Left colon (tissue), 2 donors: ENCODE data around the gene EHBP1L1. TPM values are rescaled to one million over a fixed set of nuclear protein-coding genes. Genes with fewer than 3 reads are reported as not detected.
A peak's percentile ranks its signal among the peaks of the same experiment; 100 is the strongest.
"Not testable (repeated sequence)": the region's sequence is repeated elsewhere in the genome, so short reads cannot be mapped to it uniquely, and the experiment has no call there.

Experiments
- ATAC-seq: fragments of 200-7000 bp; cut with Tn5 transposase; one replicate; pipeline ENCODE4 v1.9.1; 2020; ENCODE audit warnings: mild to moderate bottlenecking, moderate library complexity
- DNase-seq, 2 donors: peaks; one replicate each; pipeline ENCODE4 v3.0.0-alpha.2; 2020
- intact Hi-C, 2 donors: fragments of 100-400 bp; cut with DNase I in 1 of 2; cut with micrococcal nuclease in 1 of 2; formaldehyde crosslinking; loops; one replicate each; pipeline versions ENCODE4 v1.11.2 to v1.14.0; 2022; cut with DNase I, micrococcal nuclease
- microRNA-seq, 2 donors: library from miRNA; unstranded; fragments of <30 nt; microRNA quantifications; one replicate each; pipeline versions ENCODE4 v1.1.0 to v1.2.0, GENCODE V29; 2020
- total RNA-seq, 2 donors: library from RNA; stranded (reverse); fragmentation: NEBNext Ultra II Directional; extraction: Animal tissue kit (Norgen Biotek cat#: 25700); gene quantifications; one replicate each; pipeline ENCODE4 v1.2.1, GENCODE V29; 2021
- donor health status: DM: no; HTN: no; CAD: no.
- donor health status: DM: yes; HTN: yes; CAD: no.

The EHBP1L1 gene
- total RNA-seq, 2 donors from 2014 or later: 78.7 to 89.7 TPM

GRCh38 chr11:65637032-65637557 is 61.2 kb downstream of the EHBP1L1 start:
- DNase-seq (no peak), ATAC-seq (no peak)
- intact Hi-C loops: no loop called here

- peak; percentile 64 to 77 for DNase-seq
- intact Hi-C loops: no loop called here
Observed at GRCh38 chr11:65637794-65638419, 62.1 kb downstream of the EHBP1L1 start, which contains the start of gene SIPA1. Gene SIPA1, plus strand, starts transcription at chr11:65638101. Its CDS starts 2,821 bp downstream, at chr11:65640922.

GRCh38 chr11:65639228-65639597 is 63.4 kb downstream of the EHBP1L1 start:
- intact Hi-C loops, DNase-seq, ATAC-seq: not testable (repeated sequence)

More at GRCh38 chr11:65637794-65638419, 62.1 kb downstream of the EHBP1L1 start, which contains the start of gene SIPA1:
- ATAC-seq: peak; percentile 89

GRCh38 chr11:65639623-65640482 is 64.0 kb downstream of the EHBP1L1 start:
- intact Hi-C loops: no loop called here
- no peak for ATAC-seq
- DNase-seq: peak in 1 of 2 donors; percentile 57

GRCh38 chr11:65640483-65641296 is 64.8 kb downstream of the EHBP1L1 start:
- ATAC-seq (no peak), DNase-seq (peak; percentile 64 to 66)
- intact Hi-C loops: no loop called here

- no peak for ATAC-seq
- DNase-seq: no peak
- intact Hi-C loops: no loop called here
Observed at GRCh38 chr11:65641297-65642013, 65.6 kb downstream of the EHBP1L1 start.

Small RNA genes within 50 kb of the gene (microRNA-seq; reads per million reads assigned to microRNA genes)
- gene MIR4690: 0 to 2.7 reads per million in 2 donors

Other genes starting within 250 kb of the EHBP1L1 start
- 10 to 100 TPM; 25.9 to 33.1 TPM for gene DPF2, start 242.2 kb upstream of the EHBP1L1 start, total RNA-seq
- gene TIGD3, start 221.3 kb upstream of the EHBP1L1 start, total RNA-seq: under 1 TPM; 0.20 to 0.61 TPM
- gene SLC25A45, start 193.4 kb upstream of the EHBP1L1 start, total RNA-seq: 1 to 10 TPM; 5.8 to 8.4 TPM
- gene FRMD8, start 189.4 kb upstream of the EHBP1L1 start, total RNA-seq: 10 to 100 TPM; 38.1 to 42.2 TPM
- 1,000 to 10,000 TPM in 1 of 2 donors, 100 to 1,000 TPM in 1; 818 to 1,135 TPM for gene NEAT1, start 153.3 kb upstream of the EHBP1L1 start, total RNA-seq
- 1,000 to 10,000 TPM; 7,483 to 9,013 TPM for gene MALAT1, start 77.0 kb upstream of the EHBP1L1 start, total RNA-seq
- gene SCYL1, start 51.0 kb upstream of the EHBP1L1 start, total RNA-seq: 10 to 100 TPM; 58.4 to 70.8 TPM
- gene LTBP3, start 17.7 kb upstream of the EHBP1L1 start, total RNA-seq: 10 to 100 TPM; 24.9 to 42.9 TPM
- gene ZNRD2, start 5.6 kb upstream of the EHBP1L1 start, total RNA-seq: 10 to 100 TPM; 15.4 to 18.5 TPM
- gene FAM89B, start 3.5 kb upstream of the EHBP1L1 start, total RNA-seq: 10 to 100 TPM; 24.4 to 33.8 TPM
- 1 to 10 TPM in 1 of 2 donors, under 1 TPM in 1; 0.40 to 1.3 TPM for gene KCNK7, start 19.7 kb downstream of the EHBP1L1 start, total RNA-seq
- gene MAP3K11, start 38.2 kb downstream of the EHBP1L1 start, total RNA-seq: 100 to 1,000 TPM in 1 of 2 donors, 10 to 100 TPM in 1; 94.7 to 101 TPM
- gene PCNX3, start 39.7 kb downstream of the EHBP1L1 start, total RNA-seq: 10 to 100 TPM; 47.8 to 56.0 TPM
- gene SIPA1, start 62.0 kb downstream of the EHBP1L1 start, total RNA-seq: 10 to 100 TPM; 25.5 to 34.3 TPM
- 10 to 100 TPM; 57.6 to 62.9 TPM for gene RELA, start 86.9 kb downstream of the EHBP1L1 start, total RNA-seq
- 10 to 100 TPM; 70.8 to 72.3 TPM for gene KAT5, start 136.2 kb downstream of the EHBP1L1 start, total RNA-seq
- 10 to 100 TPM; 23.7 to 31.2 TPM for gene RNASEH2C, start 144.7 kb downstream of the EHBP1L1 start, total RNA-seq
- gene AP5B1, start 204.9 kb downstream of the EHBP1L1 start, total RNA-seq: 10 to 100 TPM; 21.7 to 22.4 TPM
- gene OVOL1, start 211.0 kb downstream of the EHBP1L1 start, total RNA-seq: 10 to 100 TPM; 29.5 to 35.9 TPM